Brain microvascular endothelial cell (primary cell): ENCODE data around the gene SELENOO.

Experiments
- DNase-seq: peaks from one replicate; pipeline ENCODE4 v3.0.0-alpha.2; 2020
- H3K27ac ChIP-seq: fragments of 250-450 bp; sonication (Bioruptor Pico); 2 replicates; pipeline ENCODE4 v1.5.1; 2020; ENCODE audit warnings: mild to moderate bottlenecking, moderate library complexity
- H3K27me3 ChIP-seq: fragments of 250-450 bp; sonication (Bioruptor Pico); replicated peaks from 2 replicates; pipeline ENCODE4 v1.5.1; 2020; ENCODE audit warnings: mild to moderate bottlenecking
- H3K36me3 ChIP-seq: fragments of 250-450 bp; sonication (Bioruptor Pico); replicated peaks from 2 replicates; pipeline ENCODE4 v1.5.1; 2020; ENCODE audit warnings: mild to moderate bottlenecking
- H3K4me3 ChIP-seq: 2 replicates; pipeline ENCODE4 v1.5.1; 2011; ENCODE audit warnings: low read depth, mild to moderate bottlenecking, control low read depth, low read length, moderate library complexity
- CTCF ChIP-seq: IDR thresholded peaks from 2 replicates; pipeline ENCODE4 v1.5.1; 2011; ENCODE audit warnings: low read depth, mild to moderate bottlenecking, moderate library complexity, low read length, control low read depth, inconsistent platforms; ENCODE audit errors: missing control alignments
- in situ Hi-C: cut with HindIII; loops from 2 replicates; pipeline ENCODE4 v1.10.0; 2017; ENCODE audit warnings: low sequenced_read_pairs, low pct_ligation_motif_present

The SELENOO gene

DNA sequence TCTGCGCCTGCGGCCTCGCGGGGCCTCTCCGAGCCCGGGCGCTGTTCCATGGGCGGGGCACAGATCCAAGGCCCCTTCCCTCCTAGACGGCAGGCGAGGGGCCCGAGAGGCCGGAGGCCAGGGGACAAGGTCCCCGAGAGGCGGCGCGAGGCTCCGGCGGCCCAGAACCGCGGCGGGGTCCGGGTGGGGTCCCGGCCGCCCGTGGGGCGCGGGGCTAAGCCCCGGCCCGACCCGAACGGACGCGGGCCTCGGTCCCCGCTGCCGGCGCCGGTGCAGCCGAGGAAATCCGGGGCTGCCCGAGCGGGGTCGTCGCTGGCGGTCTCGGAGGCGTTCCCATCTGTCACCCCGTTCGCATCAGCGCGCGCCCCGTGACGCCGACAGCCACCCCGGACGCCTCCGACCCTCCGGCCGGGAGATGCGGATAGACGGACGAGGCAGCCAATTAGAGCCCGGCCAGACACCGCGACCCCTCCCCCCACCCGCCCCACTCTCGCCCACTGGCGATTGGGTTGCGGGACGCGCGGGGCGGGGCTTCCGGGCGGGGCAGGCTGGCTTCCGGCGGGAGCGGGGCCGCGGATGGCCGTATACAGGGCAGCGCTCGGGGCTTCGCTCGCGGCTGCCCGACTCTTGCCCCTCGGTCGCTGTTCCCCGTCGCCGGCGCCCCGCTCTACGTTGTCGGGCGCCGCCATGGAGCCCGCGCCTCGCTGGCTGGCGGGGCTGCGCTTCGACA lies at the start of gene SELENOO:
SELENOO (plus strand) TSS at position 551 of the 730 bp plus-strand sequence; CDS start at position 577, 26 bp downstream.
- Histone ChIP-seq H3K4me3 (peak within 1 kb of the TSS; percentile 66), H3K27ac (peak within 1 kb of the TSS; percentile 69), H3K36me3 (peaks cover 24% of the 10 kb centered on the region), H3K27me3 (no peaks in the 10 kb centered on the region)
- TF ChIP-seq CTCF, result no peak
- DNase-seq, result peak; percentile 77
- in situ Hi-C loops, result no loop called here

DNA sequence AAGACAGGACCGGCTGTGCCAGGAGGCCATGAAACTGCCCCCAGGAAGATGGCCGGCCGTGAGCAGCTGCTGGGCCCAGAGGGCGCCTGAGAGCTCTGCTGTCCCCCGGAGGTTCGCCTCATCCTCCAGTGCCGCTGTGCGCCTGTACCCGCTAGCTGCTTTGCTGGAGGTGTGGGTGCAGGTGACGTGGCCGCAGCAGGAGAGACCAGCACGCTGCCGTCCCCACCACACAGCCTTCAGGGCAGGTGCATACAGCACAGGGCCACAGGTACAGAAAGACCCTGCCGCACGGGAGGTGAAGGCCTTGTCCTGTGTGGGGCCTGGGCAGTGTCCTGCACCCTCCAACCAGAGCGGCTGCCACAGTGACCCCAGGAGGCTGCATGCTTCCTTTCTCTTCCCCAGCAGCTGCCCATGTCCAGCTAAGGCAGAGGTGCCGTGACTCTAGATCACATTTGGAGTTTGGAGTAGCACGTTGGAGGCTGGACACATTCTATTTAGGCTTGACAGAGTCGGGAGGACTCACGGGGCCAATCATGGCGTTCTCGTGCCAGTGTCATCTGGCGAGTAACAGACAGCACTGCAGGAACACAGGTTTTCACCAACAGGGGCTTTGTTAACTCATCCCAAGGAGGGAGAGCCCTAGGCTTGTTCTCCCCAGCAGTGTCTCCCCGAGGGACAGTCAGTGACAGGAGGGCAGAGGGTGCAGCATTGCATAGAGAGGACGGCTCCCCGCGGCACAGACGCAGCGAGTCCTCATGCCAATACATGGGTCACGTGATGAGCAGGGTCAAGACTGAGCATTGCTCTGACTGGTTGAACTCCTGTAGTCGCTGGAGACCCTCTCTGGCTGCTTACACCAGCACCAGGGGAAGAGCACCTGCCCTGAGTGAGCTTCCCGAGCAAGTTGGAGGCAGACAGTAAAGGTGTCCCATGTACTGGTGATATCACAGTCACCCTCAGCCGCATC lies 49.0 kb upstream of the SELENOO start:
- Histone ChIP-seq H3K27ac (no peak overlapping the region), H3K36me3 (no peaks in the 10 kb centered on the region), H3K27me3 (no peaks in the 10 kb centered on the region), H3K4me3 (no peak overlapping the region)
- DNase-seq, result no peak
- TF ChIP-seq CTCF, result no peak
- in situ Hi-C loops, result no loop called here

DNA sequence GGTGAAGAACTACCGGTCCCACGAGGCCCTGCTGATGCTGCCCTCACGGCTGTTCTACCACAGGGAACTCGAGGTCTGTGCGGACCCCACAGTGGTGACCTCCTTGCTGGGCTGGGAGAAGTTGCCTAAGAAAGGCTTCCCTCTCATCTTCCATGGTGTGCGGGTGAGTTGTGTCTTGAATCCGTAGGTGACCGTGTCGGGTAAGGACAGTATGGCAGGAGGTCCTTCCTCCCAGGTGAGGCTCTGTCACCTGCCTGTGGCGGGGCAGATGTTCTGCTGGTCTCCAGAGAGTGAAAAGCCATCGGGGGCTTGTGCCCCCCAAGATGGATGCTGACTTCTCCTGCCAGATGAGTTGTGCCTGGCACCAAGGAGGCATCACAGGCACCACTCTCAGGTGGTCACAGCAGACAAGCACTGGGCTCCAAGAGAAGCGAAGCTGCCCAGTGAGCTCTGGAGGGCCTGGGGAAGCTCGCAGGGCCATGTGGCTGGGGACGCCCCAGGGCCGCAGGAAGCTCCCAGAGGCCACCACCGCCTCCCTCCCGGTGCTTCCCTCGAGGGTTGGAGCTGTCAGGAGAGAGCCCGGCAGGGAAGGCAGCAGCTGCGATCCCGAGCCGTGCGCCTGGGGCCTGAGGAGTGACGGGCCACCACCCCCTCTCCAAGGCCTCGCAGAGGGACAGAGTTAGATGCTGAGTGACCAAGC lies 47.6 kb upstream of the SELENOO start:
- H3K27me3 ChIP-seq, result no peaks in the 10 kb centered on the region
- in situ Hi-C loops, result no loop called here
- DNase-seq, result no peak
- no peak for TF ChIP-seq CTCF
- H3K4me3 ChIP-seq, result no peak overlapping the region
- no peaks in the 10 kb centered on the region for H3K36me3 ChIP-seq
- H3K27ac ChIP-seq, result no peak overlapping the region

- Histone ChIP-seq H3K27ac (no peak overlapping the region), H3K36me3 (no peaks in the 10 kb centered on the region), H3K27me3 (no peaks in the 10 kb centered on the region), H3K4me3 (no peak overlapping the region)
- TF ChIP-seq CTCF, result no peak
- in situ Hi-C loops, result no loop called here
- no peak for DNase-seq
Measured at GRCh38 chr22:50153756-50154140, 47.1 kb upstream of the SELENOO start.

GRCh38 chr22:50157709-50158375 lies 43.0 kb upstream of the SELENOO start:
- TF ChIP-seq CTCF, result no peak
- no peak overlapping the region for H3K4me3 ChIP-seq

More at GRCh38 chr22:50157709-50158375, 43.0 kb upstream of the SELENOO start:
- no peak for DNase-seq
- Histone ChIP-seq H3K36me3 (no peaks in the 10 kb centered on the region), H3K27ac (no peak overlapping the region), H3K27me3 (no peaks in the 10 kb centered on the region)
- in situ Hi-C loops, result no loop called here
